WI38 (cell line): Measurements from ENCODE around the gene OSGEP.

Source experiments
- H3K4me3 ChIP-seq: 2 replicates; pipeline ENCODE4 v1.5.1; 2011; ENCODE audit warnings: low read depth, mild to moderate bottlenecking, control low read depth, low read length
- CTCF ChIP-seq: IDR thresholded peaks from 2 replicates; pipeline ENCODE4 v1.5.1; 2012; ENCODE audit warnings: low read depth, mild to moderate bottlenecking, control low read depth, low read length

The OSGEP gene

GRCh38 chr14:20418501-20418909, 36.1 kb downstream of the OSGEP start:
- TF ChIP-seq CTCF = no peak
- no peak overlapping the region for H3K4me3 ChIP-seq

- H3K4me3 ChIP-seq = no peak overlapping the region
- TF ChIP-seq CTCF = no peak
These were observed 37.1 kb downstream of the OSGEP start for GRCh38 chr14:20417250-20418186.

GRCh38 chr14:20416223-20416622, 38.4 kb downstream of the OSGEP start:
- no peak overlapping the region for H3K4me3 ChIP-seq
- TF ChIP-seq CTCF = no peak

DNA sequence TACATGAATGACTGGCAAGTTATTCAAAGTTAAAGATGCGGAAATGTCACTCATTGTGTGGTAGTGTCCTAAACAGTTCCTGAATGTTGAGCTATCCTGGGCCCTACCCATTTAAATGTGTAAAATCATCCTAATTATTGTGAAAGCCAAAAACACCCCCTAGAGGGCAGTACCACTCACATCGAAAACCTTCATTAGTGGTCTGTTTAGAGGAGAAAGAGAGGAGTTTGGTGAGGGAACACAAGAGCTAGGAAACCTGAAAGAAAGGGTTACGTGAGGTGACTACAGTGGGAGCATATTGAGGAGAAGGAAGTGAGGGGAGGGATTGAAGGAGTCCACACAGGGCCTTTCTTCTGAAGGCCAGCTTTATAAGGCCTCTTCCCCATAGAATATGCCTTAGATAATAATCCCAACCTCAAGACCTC, 38.8 kb downstream of the OSGEP start:
- H3K4me3 ChIP-seq = no peak overlapping the region
- TF ChIP-seq CTCF = peak; percentile 53

DNA sequence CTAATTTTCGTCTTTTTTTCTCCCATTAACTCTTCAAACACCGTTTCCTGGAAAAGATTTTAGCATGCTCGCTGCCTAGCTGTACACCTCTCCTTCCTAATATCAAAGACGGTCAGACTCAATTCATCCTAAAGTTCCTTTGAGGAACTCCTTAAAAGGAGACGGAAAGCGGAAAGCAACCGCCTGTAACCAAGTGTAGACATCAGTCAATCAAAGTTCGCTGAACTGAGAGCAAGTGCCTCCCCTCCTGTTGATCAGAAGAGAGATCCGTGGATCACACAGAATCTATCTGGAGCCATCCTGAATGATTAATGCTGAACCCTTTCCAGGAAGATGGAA, 40.9 kb downstream of the OSGEP start:
- no peak for TF ChIP-seq CTCF

DNA sequence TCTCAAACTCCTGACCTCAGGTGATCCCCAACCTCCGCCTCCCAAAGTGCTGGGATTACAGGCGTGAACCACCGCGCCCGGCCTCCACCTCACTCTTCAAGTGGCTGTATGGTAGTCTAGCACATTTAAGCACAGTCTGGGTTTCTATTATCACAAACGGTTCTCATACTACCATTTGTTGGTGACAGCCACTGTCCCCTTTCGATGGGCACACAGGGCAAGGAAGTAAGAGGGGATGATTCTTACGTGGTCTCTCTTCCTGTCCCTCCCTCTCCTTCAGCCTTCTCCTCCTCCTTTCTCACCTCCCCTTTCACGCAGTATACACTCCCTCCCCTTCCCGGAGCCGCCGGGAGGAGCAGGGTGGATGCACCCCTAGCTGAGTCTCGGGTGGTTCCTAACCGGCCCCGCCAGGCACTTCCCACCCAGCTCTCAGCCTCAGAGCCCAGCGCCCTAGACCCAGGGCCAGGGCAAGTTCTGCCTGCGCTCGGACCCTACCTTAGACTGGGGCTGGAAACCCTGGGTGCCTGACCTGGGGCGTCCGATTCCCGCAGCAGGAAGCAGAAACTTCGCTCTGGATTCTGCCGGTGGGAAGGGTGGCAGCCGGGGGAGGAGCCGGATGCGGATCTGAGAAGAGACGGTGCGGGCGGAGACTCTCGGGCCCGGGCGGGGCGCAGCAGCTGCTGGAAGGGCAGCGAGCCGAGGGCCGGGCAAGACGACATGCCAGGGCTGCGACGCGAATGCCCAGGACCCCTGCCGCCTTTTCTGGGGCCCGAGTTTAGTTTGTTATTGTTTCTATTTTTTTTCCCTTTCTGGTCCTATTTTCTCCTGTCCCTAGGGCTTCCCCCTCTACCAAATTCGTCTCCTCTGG, 41.5 kb downstream of the OSGEP start, which contains the start of gene TEP1:
TSS of gene TEP1 (minus strand) at position 626 of the 868 bp plus-strand sequence. CDS start 5,062 bp downstream, outside the sequence.
- peak within 1 kb of the TSS; percentile 84 for H3K4me3 ChIP-seq
- TF ChIP-seq CTCF = no peak

More for the DNA sequence above, 40.9 kb downstream of the OSGEP start:
- H3K4me3 ChIP-seq = peak overlapping the region; percentile 84
